Thyroid gland (tissue), 4 donors: ENCODE data around the gene ADD1.

Experiments used
- CTCF ChIP-seq, 6 experiments: fragments of 200-600 bp in 3 of 6; fragments of 450-650 bp in 3 of 6; sonication (generic) in 3 of 6; IDR thresholded peaks; one replicate each; pipeline ENCODE4 v1.5.1; 2016 to 2019; ENCODE audit warnings: antibody characterized with exemption in 6 of 6, mild to moderate bottlenecking in 2 of 6, inconsistent platforms in 1 of 6, moderate library complexity in 1 of 6
- POLR2A ChIP-seq, 2 donors: fragments of 450-650 bp; IDR thresholded peaks; one replicate each; pipeline ENCODE4 v1.6.1; 2017; ENCODE audit warnings: antibody characterized with exemption in 2 of 2, mild to moderate bottlenecking in 2 of 2, moderate library complexity in 1 of 2

GRCh38 chr4:2797545-2798305, 45.9 kb upstream of the ADD1 start:
- TF ChIP-seq CTCF (IDR thresholded peaks at IDR 0.05) (no peak), POLR2A (IDR thresholded peaks at IDR 0.05) (no peak)
